Mesenchymal stem cell (in vitro differentiated cells and primary cell): ENCODE measurements around the gene LUZP1.

Source experiments
- DNase-seq: peaks from one replicate; pipeline ENCODE4 v3.0.0-alpha.2; 2013
- H2AFZ ChIP-seq: one replicate; pipeline ENCODE4 v1.6.1; 2013; ENCODE audit warnings: low read depth, mild to moderate bottlenecking, control low read depth, inconsistent platforms, low read length, moderate library complexity
- H2AK5ac ChIP-seq: 2 replicates; pipeline ENCODE4 v1.6.1; 2013; ENCODE audit warnings: low read length, moderate library complexity, mild to moderate bottlenecking, inconsistent platforms; ENCODE audit not compliant: severe bottlenecking
- H2BK120ac ChIP-seq: one replicate; pipeline ENCODE4 v1.6.1; 2013; ENCODE audit warnings: low read depth, mild to moderate bottlenecking, inconsistent platforms, low read length, moderate library complexity
- H2BK12ac ChIP-seq, 2 experiments: one replicate each; pipeline ENCODE4 v1.6.1; 2013; ENCODE audit warnings: inconsistent platforms in 2 of 2, low read length in 2 of 2, mild to moderate bottlenecking in 2 of 2, moderate library complexity in 2 of 2, control low read depth in 1 of 2
- H2BK15ac ChIP-seq: one replicate; pipeline ENCODE4 v1.6.1; 2013; ENCODE audit warnings: mild to moderate bottlenecking, low read depth, inconsistent platforms; ENCODE audit not compliant: poor library complexity, severe bottlenecking
- H2BK5ac ChIP-seq: 2 replicates; pipeline ENCODE4 v1.6.1; 2013; ENCODE audit warnings: low read depth, mild to moderate bottlenecking, low read length, control low read depth, inconsistent platforms; ENCODE audit not compliant: poor library complexity, severe bottlenecking
- H3K14ac ChIP-seq, 2 experiments: one replicate each; pipeline ENCODE4 v1.6.1; 2013; ENCODE audit warnings: inconsistent platforms in 2 of 2, low read length in 2 of 2, control low read depth in 1 of 2, mild to moderate bottlenecking in 1 of 2, moderate library complexity in 1 of 2
- H3K18ac ChIP-seq, 2 experiments: one replicate each; pipeline ENCODE4 v1.6.1; 2013; ENCODE audit warnings: inconsistent platforms in 2 of 2, low read length in 2 of 2, control low read depth in 1 of 2, low read depth in 1 of 2, mild to moderate bottlenecking in 1 of 2
- H3K23ac ChIP-seq, 2 experiments: one replicate each; pipeline ENCODE4 v1.6.1; 2013; ENCODE audit warnings: inconsistent platforms in 2 of 2, low read length in 2 of 2, mild to moderate bottlenecking in 2 of 2, moderate library complexity in 2 of 2, control low read depth in 1 of 2
- H3K27ac ChIP-seq: 2 replicates; pipeline ENCODE4 v1.5.1; 2013; ENCODE audit warnings: mild to moderate bottlenecking, moderate library complexity, low read length, control low read depth, inconsistent platforms; ENCODE audit not compliant: poor library complexity, severe bottlenecking
- H3K27me3 ChIP-seq, 2 experiments: 2 replicates each; pipeline versions ENCODE4 v1.6.1 to v1.7.0; 2013; ENCODE audit warnings: low read length in 2 of 2, mild to moderate bottlenecking in 2 of 2, moderate library complexity in 2 of 2, control low read depth in 1 of 2, inconsistent platforms in 1 of 2; ENCODE audit not compliant: control insufficient read depth in 1 of 2, insufficient read depth in 1 of 2
- H3K36me3 ChIP-seq, 2 experiments: 2 replicates each; pipeline versions ENCODE4 v1.6.1 to v1.7.0; 2013; ENCODE audit warnings: low read length in 2 of 2, control low read depth in 1 of 2, inconsistent platforms in 1 of 2, low read depth in 1 of 2, mild to moderate bottlenecking in 1 of 2; ENCODE audit not compliant: insufficient read depth in 2 of 2, control insufficient read depth in 1 of 2
- H3K4ac ChIP-seq, 2 experiments: one replicate each; pipeline ENCODE4 v1.6.1; 2013; ENCODE audit warnings: inconsistent platforms in 2 of 2, low read length in 2 of 2, mild to moderate bottlenecking in 2 of 2, moderate library complexity in 2 of 2, control low read depth in 1 of 2, low read depth in 1 of 2
- H3K4me1 ChIP-seq: 2 replicates; pipeline ENCODE4 v1.6.1; 2013; ENCODE audit warnings: low read depth, low read length, control low read depth; ENCODE audit not compliant: control insufficient read depth, insufficient read depth
- H3K4me2 ChIP-seq: 2 replicates; pipeline ENCODE4 v1.6.1; 2013; ENCODE audit warnings: low read length, mild to moderate bottlenecking, inconsistent platforms; ENCODE audit not compliant: poor library complexity, severe bottlenecking
- H3K4me3 ChIP-seq, 2 experiments: 2 replicates each; pipeline versions ENCODE4 v1.5.1 to v1.7.0; 2013; ENCODE audit warnings: low read length in 2 of 2, mild to moderate bottlenecking in 2 of 2, control low read depth in 1 of 2, low read depth in 1 of 2; ENCODE audit not compliant: insufficient read depth in 1 of 2
- H3K79me1 ChIP-seq: replicated peaks from 2 replicates; pipeline ENCODE4 v1.6.1; 2013; ENCODE audit warnings: mild to moderate bottlenecking, control low read depth, low read length, inconsistent platforms; ENCODE audit not compliant: poor library complexity, severe bottlenecking
- H3K9ac ChIP-seq: 2 replicates; pipeline ENCODE4 v1.7.0; 2013; ENCODE audit warnings: mild to moderate bottlenecking, low read length, moderate library complexity
- H3K9me3 ChIP-seq: 2 replicates; pipeline ENCODE4 v1.7.0; 2013; ENCODE audit warnings: mild to moderate bottlenecking, low read length; ENCODE audit not compliant: control insufficient read depth
- H4K8ac ChIP-seq: one replicate; pipeline ENCODE4 v1.6.1; 2013; ENCODE audit warnings: inconsistent platforms, mild to moderate bottlenecking, low read length, moderate library complexity
- H4K91ac ChIP-seq: one replicate; pipeline ENCODE4 v1.6.1; 2013; ENCODE audit warnings: mild to moderate bottlenecking, low read length, inconsistent platforms
- WGBS: methylation state at CpG from one replicate; pipeline ENCODE4 v1.1.7; 2013; ENCODE audit warnings: mixed read lengths; 5-methylcytosine and 5-hydroxymethylcytosine counted together

LUZP1 gene

DNA sequence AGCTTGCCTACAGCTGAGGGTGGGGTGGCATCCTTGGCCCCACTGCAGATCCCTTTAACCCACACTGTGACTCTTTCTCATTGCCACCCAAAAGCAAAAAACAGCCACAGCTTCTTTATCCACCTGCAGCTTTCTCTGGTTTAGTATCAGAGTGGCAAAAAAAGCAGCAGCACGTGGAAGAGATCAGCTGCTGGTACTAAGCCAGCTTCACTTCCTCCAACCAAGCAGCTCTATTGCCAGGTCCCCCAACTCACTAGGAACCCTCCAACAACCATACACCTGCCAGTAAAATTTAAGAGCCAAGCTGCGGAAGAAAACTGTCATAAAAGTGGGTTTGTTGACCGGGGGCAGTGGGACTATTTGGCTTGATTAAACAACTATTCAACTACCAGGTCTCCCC lies 83.0 kb downstream of the LUZP1 start:
- Histone ChIP-seq H4K91ac (no peak overlapping the region), H2BK5ac (no peak overlapping the region), H3K18ac (no peak overlapping the region), H2AK5ac (no peak overlapping the region), H3K4me2 (no peak overlapping the region), H3K4ac (no peak overlapping the region), H2BK12ac (no peak overlapping the region), H3K27me3 (no peaks in the 10 kb centered on the region), H3K4me1 (no peaks in the 10 kb centered on the region), H2AFZ (no peak overlapping the region), H3K14ac (no peak overlapping the region), H3K4me3 (no peak overlapping the region), H3K79me1 (peaks cover 35% of the 10 kb centered on the region), H3K36me3 (peaks cover 63 to 95% of the 10 kb centered on the region in 2 experiments), H2BK15ac (no peak overlapping the region), H2BK120ac (no peak overlapping the region), H3K9me3 (no peaks in the 10 kb centered on the region), H3K23ac (no peak overlapping the region), H3K9ac (no peak overlapping the region), H4K8ac (no peak overlapping the region), H3K27ac (no peak overlapping the region)
- DNase-seq: no peak
- 97% methylated on average over 3 of the region's 3 CpGs for WGBS

DNA sequence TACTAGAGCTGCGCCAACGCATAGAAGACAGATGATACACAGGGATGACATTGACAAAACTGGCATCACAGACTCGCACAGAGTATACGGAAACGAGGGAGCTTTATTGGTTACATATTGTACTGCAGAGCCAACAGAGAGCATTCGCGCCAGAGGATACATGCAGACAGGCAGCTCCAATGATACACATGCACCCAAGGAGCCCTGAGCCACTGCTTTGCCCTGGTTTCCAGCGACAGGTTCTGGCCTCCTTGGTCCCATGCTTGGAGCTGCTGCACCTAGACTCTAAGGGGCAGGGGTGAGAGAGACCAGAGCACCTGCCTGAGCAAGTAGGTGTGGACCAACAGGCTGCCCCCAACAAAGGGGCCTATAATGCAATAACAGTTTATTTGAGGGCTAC lies 83.8 kb downstream of the LUZP1 start:
- no peak overlapping the region for H2BK15ac ChIP-seq
- H3K27ac ChIP-seq: no peak overlapping the region
- 96% methylated on average over 8 of the region's 8 CpGs for WGBS
- no peak overlapping the region for H3K14ac ChIP-seq
- no peak overlapping the region for H3K4me3 ChIP-seq
- H2BK12ac ChIP-seq: no peak overlapping the region
- no peak overlapping the region for H4K91ac ChIP-seq
- no peak overlapping the region for H2AFZ ChIP-seq
- H2BK5ac ChIP-seq: no peak overlapping the region
- H4K8ac ChIP-seq: no peak overlapping the region
- H3K9me3 ChIP-seq: no peaks in the 10 kb centered on the region
- no peak overlapping the region for H3K23ac ChIP-seq
- H3K4me2 ChIP-seq: no peak overlapping the region
- H2AK5ac ChIP-seq: no peak overlapping the region
- no peak overlapping the region for H3K9ac ChIP-seq
- DNase-seq: no peak
- H2BK120ac ChIP-seq: no peak overlapping the region
- no peak overlapping the region for H3K18ac ChIP-seq
- H3K27me3 ChIP-seq: no peaks in the 10 kb centered on the region
- H3K36me3 ChIP-seq: peaks cover 64 to 95% of the 10 kb centered on the region in 2 experiments
- H3K79me1 ChIP-seq: peaks cover 33% of the 10 kb centered on the region
- no peaks in the 10 kb centered on the region for H3K4me1 ChIP-seq
- H3K4ac ChIP-seq: no peak overlapping the region

DNA sequence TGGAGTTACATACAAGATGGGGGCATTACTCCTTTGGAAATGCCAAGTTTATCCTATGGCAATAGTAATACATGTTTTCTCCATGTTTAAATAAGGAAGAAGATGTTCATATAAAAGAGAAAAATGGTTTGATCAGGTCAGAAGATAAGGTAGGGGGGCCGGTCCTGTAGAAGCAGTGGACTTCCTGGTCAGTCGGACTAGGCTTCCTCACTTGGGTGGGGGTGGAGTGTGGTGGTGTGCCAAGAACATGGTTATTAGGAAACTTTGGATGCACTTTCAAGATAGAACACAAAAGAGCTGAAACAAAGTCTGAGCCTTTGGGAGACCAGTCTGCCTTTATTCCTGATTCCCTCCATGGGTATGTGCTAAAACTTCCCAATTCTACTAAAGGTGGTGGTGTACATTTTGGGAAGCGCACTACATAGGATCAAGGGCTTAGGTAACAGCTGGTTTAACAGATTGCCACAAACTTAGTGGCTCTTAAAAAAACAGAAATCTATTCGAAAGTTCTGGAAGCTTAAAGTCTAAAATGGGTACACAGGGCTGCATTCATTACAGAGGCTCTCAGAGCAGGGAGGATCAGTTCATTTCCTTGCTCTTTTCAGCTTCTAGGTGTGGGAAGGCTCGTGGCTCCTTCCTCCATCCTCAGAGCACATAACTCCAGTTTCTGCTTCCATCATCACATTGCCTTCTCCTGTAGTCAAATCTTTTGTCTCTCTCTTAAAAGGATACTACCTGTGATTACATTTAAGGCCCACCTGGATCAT lies 84.8 kb downstream of the LUZP1 start:
- no peaks in the 10 kb centered on the region for H3K27me3 ChIP-seq
- peaks cover 67 to 100% of the 10 kb centered on the region in 2 experiments for H3K36me3 ChIP-seq
- WGBS: 91% methylated on average over 5 of the region's 5 CpGs

DNA sequence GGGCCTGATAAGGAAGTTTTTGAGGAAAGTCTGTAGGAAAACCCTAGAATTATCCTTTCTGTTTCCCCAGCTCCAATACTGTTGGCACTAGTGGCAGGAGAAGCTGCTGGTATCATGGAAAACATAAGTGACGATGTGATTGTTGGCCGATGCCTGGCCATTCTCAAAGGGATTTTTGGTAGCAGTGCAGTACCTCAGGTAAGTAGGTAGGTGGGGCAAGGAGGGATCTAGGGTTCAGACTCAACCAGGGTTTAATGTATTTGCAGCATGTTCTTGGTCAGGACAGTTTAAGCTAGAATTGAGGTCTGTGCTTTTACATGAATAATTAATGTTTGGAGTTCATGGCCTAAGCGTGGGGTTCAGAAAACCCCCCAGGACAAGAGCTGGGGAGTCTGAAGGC lies 87.3 kb downstream of the LUZP1 start:
- Histone ChIP-seq H2BK120ac (no peak overlapping the region), H3K23ac (no peak overlapping the region), H2AFZ (no peak overlapping the region), H4K91ac (no peak overlapping the region), H3K4me1 (no peaks in the 10 kb centered on the region), H3K4ac (no peak overlapping the region), H2AK5ac (no peak overlapping the region), H3K4me2 (no peak overlapping the region), H3K27ac (no peak overlapping the region), H3K79me1 (peaks cover 25% of the 10 kb centered on the region), H3K4me3 (no peak overlapping the region), H3K18ac (no peak overlapping the region), H2BK15ac (no peak overlapping the region), H4K8ac (no peak overlapping the region), H2BK5ac (no peak overlapping the region), H3K36me3 (peaks cover 54 to 100% of the 10 kb centered on the region in 2 experiments), H3K9me3 (no peaks in the 10 kb centered on the region), H3K14ac (no peak overlapping the region), H2BK12ac (no peak overlapping the region), H3K27me3 (no peaks in the 10 kb centered on the region), H3K9ac (no peak overlapping the region)
- no peak for DNase-seq
- 94% methylated on average over 3 of the region's 3 CpGs for WGBS

More for the DNA sequence above, 84.8 kb downstream of the LUZP1 start:
- Histone ChIP-seq H3K9me3 (no peaks in the 10 kb centered on the region), H3K4me1 (no peaks in the 10 kb centered on the region), H3K9ac (no peak overlapping the region), H3K14ac (no peak overlapping the region), H2BK15ac (no peak overlapping the region), H3K27ac (no peak overlapping the region), H3K18ac (no peak overlapping the region), H2BK12ac (no peak overlapping the region), H4K91ac (no peak overlapping the region), H3K4me2 (no peak overlapping the region), H3K4me3 (no peak overlapping the region), H2AFZ (no peak overlapping the region), H3K79me1 (peaks cover 31% of the 10 kb centered on the region), H2BK5ac (no peak overlapping the region), H4K8ac (no peak overlapping the region), H2AK5ac (no peak overlapping the region), H3K23ac (no peak overlapping the region), H2BK120ac (no peak overlapping the region), H3K4ac (no peak overlapping the region)
- DNase-seq: no peak
